ENCODE results near the gene COX15.

GRCh38 chr10:99748823-99749451 is 17.0 kb upstream of the COX15 start:
- no peak for TF ChIP-seq ELF4 (IDR thresholded peaks at IDR 0.05)
- no peak for TF ChIP-seq BHLHE40 (IDR thresholded peaks at IDR 0.05; ENCODE audit: borderline replicate concordance)
- TF ChIP-seq CTBP1 (IDR thresholded peaks at IDR 0.05; ENCODE audit: borderline replicate concordance) = no peak
- TF ChIP-seq SUZ12 (IDR thresholded peaks at IDR 0.05) = no peak
- no peak for TF ChIP-seq FOXM1 (IDR thresholded peaks at IDR 0.05; ENCODE audit: borderline replicate concordance)
- TF ChIP-seq HDGF (IDR thresholded peaks at IDR 0.05; ENCODE audit: borderline replicate concordance) = no peak
- TF ChIP-seq TARDBP (IDR thresholded peaks at IDR 0.05) = no peak
- no peak for TF ChIP-seq NFRKB (IDR thresholded peaks at IDR 0.05)
- TF ChIP-seq FOXK2 (IDR thresholded peaks at IDR 0.05) = no peak
- TF ChIP-seq SP1 (IDR thresholded peaks at IDR 0.05) = no peak
- no peak for TF ChIP-seq FOXA1 (IDR thresholded peaks at IDR 0.05)
- no peak for TF ChIP-seq PKNOX1 (IDR thresholded peaks at IDR 0.05)

All from HEK293T (cell line).